Anterior cingulate cortex (tissue), 58 donors: ENCODE data around the gene DNAH9.

Experiments
- DNase-seq, 58 donors: peaks; one replicate each; lab custom pipeline; 2025; lab: John Stamatoyannopoulos, UW

DNAH9 gene

GRCh38 chr17:11645426-11645825, 47.2 kb downstream of the DNAH9 start:
- no peak for DNase-seq

DNA sequence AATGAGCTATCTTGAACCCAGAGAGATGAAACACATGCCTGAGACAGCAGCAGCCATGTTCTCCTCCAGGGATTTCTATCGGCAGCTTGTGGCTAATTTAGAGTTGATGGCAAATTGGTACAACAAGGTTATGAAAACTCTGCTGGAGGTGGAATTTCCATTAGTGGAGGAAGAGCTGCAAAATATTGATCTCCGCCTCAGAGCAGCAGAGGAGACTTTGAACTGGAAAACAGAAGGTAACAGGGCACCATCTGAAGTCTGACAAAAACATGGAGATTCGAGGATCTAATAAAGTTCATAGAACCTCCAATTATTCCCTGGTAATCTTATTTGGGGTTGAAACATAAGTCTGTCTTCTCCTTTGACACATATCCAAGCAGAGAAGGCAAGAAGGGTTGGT, 52.8 kb downstream of the DNAH9 start:
- no peak for DNase-seq

- DNase-seq = no peak
Observed at GRCh38 chr17:11668618-11669017, 70.3 kb downstream of the DNAH9 start.

- DNase-seq = no peak
Observed at GRCh38 chr17:11671126-11671525, 72.9 kb downstream of the DNAH9 start.

DNA sequence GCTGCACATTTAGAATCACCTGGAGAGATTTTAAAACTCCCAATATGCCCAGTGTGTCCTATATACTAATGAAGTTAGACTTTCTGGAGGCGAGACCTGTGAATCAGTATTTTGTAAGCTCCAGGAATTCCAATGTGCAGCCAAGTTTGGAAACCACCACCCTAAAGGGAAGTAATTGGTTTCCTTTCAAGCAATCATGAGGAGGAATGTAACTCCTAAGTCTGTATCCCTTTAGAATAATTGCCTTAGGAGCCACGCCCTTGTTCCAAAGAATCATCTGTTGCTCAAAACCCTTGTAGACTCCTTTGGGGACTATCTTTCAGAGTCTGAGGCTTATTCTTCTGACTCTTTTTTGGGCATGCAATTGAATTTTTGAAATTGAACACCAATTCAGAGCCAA, 84.4 kb downstream of the DNAH9 start:
- no peak for DNase-seq

GRCh38 chr17:11690681-11691080, 92.4 kb downstream of the DNAH9 start:
- no peak for DNase-seq

GRCh38 chr17:11692688-11693087, 94.4 kb downstream of the DNAH9 start:
- DNase-seq = no peak

GRCh38 chr17:11693284-11693683, 95.0 kb downstream of the DNAH9 start:
- no peak for DNase-seq

- no peak for DNase-seq
Observed at GRCh38 chr17:11700668-11701067, 102.4 kb downstream of the DNAH9 start.

GRCh38 chr17:11701911-11702310, 103.6 kb downstream of the DNAH9 start:
- no peak for DNase-seq

DNA sequence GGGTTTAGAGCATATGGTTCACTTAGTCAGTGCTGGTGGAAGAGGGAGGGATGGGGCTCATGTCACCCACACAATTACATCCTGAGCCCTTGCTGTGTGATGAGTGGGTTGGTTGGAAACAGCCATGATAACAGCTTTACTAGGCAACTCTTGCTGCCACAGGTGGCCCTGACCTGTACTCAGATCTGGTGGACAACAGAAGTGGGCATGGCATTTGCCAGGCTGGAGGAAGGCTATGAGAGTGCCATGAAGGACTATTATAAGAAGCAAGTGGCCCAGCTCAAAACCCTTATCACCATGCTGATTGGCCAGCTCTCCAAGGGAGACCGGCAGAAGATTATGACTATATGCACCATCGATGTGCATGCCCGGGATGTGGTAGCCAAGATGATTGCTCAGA, 105.8 kb downstream of the DNAH9 start:
- no peak for DNase-seq

GRCh38 chr17:11705111-11705510, 106.8 kb downstream of the DNAH9 start:
- DNase-seq = no peak

- DNase-seq = no peak
Observed at GRCh38 chr17:11707586-11707985, 109.3 kb downstream of the DNAH9 start.

GRCh38 chr17:11712456-11712855, 114.2 kb downstream of the DNAH9 start:
- DNase-seq = no peak

GRCh38 chr17:11719203-11719602, 120.9 kb downstream of the DNAH9 start:
- DNase-seq = no peak

DNA sequence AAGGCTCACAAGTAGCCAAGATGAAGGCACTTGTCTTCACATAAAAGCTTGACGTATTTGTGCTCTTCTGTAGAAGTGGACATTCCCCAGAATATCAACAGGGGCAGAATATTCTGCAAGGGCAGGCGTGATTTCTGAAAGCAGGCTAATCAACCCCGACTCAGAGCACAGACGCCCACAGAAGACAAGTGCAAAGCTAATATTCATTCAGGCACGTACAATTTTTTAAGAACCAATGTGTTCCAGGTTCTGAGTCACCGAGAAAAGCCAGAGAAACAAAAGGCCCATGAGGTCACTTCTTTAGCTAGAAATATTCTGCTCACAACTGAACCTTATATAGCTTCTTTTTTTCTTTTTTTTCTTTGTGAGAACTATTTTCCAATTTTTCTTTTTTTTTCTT, 121.6 kb downstream of the DNAH9 start:
- no peak for DNase-seq

DNA sequence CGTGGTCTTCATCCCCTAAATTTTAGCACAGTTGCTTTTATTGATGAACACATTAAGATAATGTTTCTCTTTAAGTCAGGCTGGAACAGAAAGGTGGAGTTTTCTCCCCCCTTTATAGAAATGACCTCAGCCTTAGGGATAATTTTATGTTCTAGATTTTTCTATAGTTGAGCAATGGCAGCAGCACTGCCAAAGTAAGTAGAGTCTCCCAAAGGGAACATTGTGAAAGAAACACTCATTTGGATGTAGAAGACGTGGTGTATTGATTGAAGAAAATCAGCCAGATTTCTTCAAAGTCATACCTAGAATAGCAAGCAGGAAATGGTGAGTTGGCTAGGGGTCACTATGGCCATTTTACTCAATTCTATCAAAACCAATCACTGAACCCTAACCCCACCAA, 122.5 kb downstream of the DNAH9 start:
- DNase-seq = no peak

DNA sequence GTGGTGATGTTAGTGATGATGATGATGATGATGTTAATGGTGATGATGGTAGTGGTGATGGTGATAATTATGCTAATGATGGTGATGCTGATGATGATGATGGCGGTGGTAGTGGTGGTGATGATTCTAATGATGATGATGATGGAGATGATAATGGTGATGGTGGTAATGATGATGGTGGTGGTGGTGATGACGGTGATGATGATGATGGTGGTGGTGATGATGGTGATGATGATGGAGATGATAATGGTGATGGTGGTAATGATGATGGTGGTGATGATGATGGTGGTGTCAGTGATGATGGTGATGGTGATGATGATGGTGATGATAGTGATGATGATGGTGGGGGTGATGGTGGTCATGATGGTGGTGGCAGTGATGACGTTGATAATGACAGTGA, 132.5 kb downstream of the DNAH9 start:
- DNase-seq = no peak

GRCh38 chr17:11736613-11737312, 138.5 kb downstream of the DNAH9 start:
- DNase-seq = peak in 40 of 58 donors; percentile 4 to 61 (median 18)

DNA sequence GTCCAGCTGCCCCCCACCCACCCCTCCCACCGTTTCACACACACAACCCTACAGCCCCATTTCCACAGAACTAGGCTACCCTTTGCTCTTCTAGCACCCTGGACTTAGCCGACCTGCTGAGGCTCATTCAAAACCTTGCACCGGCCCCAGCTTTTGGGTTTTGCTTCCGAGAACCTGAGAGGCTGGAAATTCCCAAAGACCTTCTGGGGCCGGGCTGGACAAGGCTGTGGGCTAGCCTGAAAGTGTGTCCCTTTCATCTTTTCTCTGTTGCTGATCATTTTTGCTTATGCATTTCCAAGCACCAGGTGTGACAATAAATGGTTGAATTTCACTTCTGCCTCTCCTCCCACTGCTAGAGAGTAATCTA, 139.0 kb downstream of the DNAH9 start:
- peak in 1 of 58 donors; percentile 44 for DNase-seq

- DNase-seq = no peak
Observed at GRCh38 chr17:11738151-11738550, 139.9 kb downstream of the DNAH9 start.

DNA sequence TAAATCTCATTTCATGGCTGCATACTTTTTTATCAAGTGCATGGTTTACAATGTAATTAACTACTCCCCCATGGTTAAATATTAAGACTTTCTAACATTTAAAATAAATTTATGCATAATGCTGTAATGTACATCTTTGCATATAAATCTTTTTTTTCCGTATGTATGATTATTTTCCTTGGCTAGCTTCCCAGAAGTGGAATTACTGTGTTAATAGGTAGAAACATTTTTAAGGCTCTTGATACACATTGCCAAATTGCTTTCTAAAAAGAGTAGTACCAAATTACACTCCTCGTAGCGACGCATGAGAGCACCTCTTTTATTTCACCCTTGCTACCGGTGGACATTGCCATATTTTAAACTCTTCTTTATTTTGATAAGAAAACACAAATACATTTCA, 141.1 kb downstream of the DNAH9 start:
- no peak for DNase-seq

GRCh38 chr17:11739848-11740247, 141.6 kb downstream of the DNAH9 start:
- DNase-seq = peak in 1 of 58 donors; percentile 12
